GM19397 (cell line): ENCODE measurements around the gene CD300H.
"Not testable (repeated sequence)": the region's sequence is repeated elsewhere in the genome, so short reads cannot be mapped to it uniquely, and the experiment has no call there.

ENCODE experiments used
- ATAC-seq: cut with Tn5 transposase; IDR thresholded peaks from one replicate; pipeline ENCODE4 v1.9.1; 2021; ENCODE audit warnings: mild to moderate bottlenecking, moderate library complexity; ENCODE audit not compliant: unreplicated experiment

Gene CD300H

GRCh38 chr17:74585711-74586110 is 18.4 kb upstream of the CD300H start:
- no peak for ATAC-seq

- no peak for ATAC-seq
Measured at GRCh38 chr17:74584292-74585060, 17.2 kb upstream of the CD300H start.

- no peak for ATAC-seq
Measured at GRCh38 chr17:74582633-74583032, 15.3 kb upstream of the CD300H start.

GRCh38 chr17:74579900-74580299 is 12.6 kb upstream of the CD300H start:
- ATAC-seq: no peak

- no peak for ATAC-seq
Measured at GRCh38 chr17:74578979-74579378, 11.7 kb upstream of the CD300H start.

- no peak for ATAC-seq
Measured at GRCh38 chr17:74574489-74575142, 7.3 kb upstream of the CD300H start.

- not testable (repeated sequence) for ATAC-seq
Measured at GRCh38 chr17:74573635-74574034, 6.3 kb upstream of the CD300H start.

GRCh38 chr17:74573169-74573568 is 5.9 kb upstream of the CD300H start:
- ATAC-seq: no peak

GRCh38 chr17:74571621-74572270 is 4.4 kb upstream of the CD300H start:
- no peak for ATAC-seq

GRCh38 chr17:74569020-74570003 is 2.0 kb upstream of the CD300H start:
- no peak for ATAC-seq

- ATAC-seq: no peak
Measured at GRCh38 chr17:74568106-74568873, 981 bp upstream of the CD300H start.

- ATAC-seq: no peak
Measured at GRCh38 chr17:74566132-74566753, 1.1 kb downstream of the CD300H start.

GRCh38 chr17:74565126-74565525 is 2.2 kb downstream of the CD300H start:
- ATAC-seq: no peak

- ATAC-seq: no peak
Measured at GRCh38 chr17:74563358-74563757, 4.0 kb downstream of the CD300H start.

- no peak for ATAC-seq
Measured at GRCh38 chr17:74561586-74561985, 5.7 kb downstream of the CD300H start.

GRCh38 chr17:74558882-74559519 is 8.3 kb downstream of the CD300H start:
- no peak for ATAC-seq

- not testable (repeated sequence) for ATAC-seq
Measured at GRCh38 chr17:74558402-74558801, 8.9 kb downstream of the CD300H start.

GRCh38 chr17:74555427-74555940 is 11.8 kb downstream of the CD300H start:
- ATAC-seq: no peak

- no peak for ATAC-seq
Measured at GRCh38 chr17:74554909-74555308, 12.4 kb downstream of the CD300H start.
